Cardiac septum (tissue), 1 donor: ENCODE data around the gene PGA3. TPM values are rescaled to one million over a fixed set of nuclear protein-coding genes. Genes with fewer than 3 reads are reported as not detected.
"Not testable (repeated sequence)": the region's sequence is repeated elsewhere in the genome, so short reads cannot be mapped to it uniquely, and the experiment has no call there.

Source experiments
- DNase-seq: peaks from one replicate; pipeline ENCODE4 v3.0.0-alpha.2; 2020; ENCODE audit warnings: low spot score
- intact Hi-C: fragments of 100-400 bp; cut with DNase I; formaldehyde crosslinking; loops from one replicate; pipeline ENCODE4 v1.14.0; 2022
- long read RNA-seq: library from polyadenylated mRNA; unstranded; transcript quantifications from one replicate; pipeline ENCODE4 v2.0.0, GENCODE V29; 2021
- total RNA-seq: library from RNA; stranded (reverse); fragmentation: NEBNext Ultra II Directional; extraction: Animal tissue kit (Norgen Biotek cat#: 25700); gene quantifications from one replicate; pipeline ENCODE4 v1.2.1, GENCODE V29; 2021
- donor health status: DM: no; HTN: no; CAD: no.

The PGA3 gene
- total RNA-seq, result 0.24 TPM
- long read RNA-seq, result 0 reads

DNA sequence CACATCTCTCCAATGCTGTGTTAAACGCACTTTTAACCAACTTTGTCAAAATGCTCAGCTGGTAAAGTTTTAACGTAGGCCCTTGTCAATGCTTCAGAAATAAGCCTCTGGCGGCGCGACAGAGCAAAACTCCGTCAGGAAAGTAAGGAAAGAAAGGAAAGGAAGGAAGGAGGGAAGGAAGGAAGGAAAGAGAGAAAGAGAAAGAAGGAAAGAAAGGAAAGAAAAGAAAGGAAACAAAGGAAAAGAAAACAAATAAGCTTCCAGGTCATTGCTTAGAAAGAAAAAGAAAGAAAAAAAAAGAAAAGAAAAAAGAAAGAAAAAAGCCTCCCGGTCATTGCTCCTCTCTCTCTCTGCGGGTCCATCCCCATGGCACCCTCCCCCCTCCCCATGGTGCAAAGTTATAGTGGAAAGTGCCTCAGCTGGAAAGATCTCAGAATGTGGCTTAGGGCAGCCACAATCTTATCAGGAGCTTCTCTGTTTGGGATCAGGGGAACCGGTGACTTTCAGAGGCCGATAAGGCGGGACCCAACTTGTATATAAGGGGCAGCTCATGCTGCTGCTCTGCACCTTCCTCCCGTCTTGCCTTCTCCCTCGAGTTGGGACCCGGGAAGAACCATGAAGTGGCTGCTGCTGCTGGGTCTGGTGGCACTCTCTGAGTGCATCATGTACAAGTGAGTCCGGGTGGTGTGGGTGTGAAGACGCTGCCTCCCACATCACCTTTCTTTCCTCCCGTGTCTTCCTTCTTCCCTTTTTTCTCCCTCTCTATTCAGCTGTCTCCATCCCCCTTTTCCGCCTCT lies at the start of gene PGA3:
PGA3 (plus strand) TSS at position 566 of the 797 bp plus-strand sequence; CDS start at position 616, 50 bp downstream.
- intact Hi-C loops, DNase-seq: not testable (repeated sequence)

DNA sequence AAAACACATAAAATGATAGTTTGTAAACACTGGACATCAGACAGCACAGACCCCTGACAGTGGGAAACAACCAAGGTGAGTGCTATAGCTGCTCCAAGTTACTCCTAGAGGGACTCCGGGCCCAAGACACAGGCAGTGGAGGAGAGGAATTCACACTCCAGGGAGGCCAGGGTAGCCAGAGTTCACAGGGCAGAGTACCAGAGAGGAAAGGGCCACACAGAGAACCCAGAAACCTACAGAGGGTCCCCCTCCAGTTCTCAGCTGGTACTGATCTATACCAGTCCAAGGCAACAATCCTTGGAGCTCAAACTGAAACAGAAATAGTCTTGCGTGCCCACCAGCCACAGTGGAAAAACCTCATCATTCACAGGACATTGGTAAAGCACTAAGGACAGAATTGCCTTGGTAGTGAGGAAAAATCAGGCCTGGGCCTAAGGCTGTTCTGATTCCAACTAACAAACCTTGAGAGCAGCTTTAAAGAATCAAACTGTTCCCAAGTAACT lies 49.7 kb upstream of the PGA3 start:
- DNase-seq, result no peak
- intact Hi-C loops, result no loop called here

DNA sequence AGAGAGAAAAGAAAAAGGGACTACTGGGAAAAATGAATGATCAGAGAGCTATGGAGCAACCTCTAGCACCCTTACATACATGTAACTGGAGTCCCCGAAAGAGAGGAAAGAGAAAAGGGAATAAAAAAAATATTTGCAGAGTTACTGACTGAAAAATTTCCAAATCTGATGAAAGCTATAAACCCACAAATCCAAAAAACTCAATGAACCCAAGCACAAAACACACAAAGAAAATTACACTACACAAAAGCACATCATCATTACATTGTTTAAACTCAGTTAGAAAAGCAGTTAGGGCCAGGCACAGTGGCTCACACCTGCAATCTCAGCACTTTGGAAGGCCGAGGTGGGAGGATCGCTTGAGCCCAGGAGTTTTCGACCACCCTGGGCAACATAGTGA lies 48.8 kb upstream of the PGA3 start:
- intact Hi-C loops, result no loop called here
- DNase-seq, result no peak

DNA sequence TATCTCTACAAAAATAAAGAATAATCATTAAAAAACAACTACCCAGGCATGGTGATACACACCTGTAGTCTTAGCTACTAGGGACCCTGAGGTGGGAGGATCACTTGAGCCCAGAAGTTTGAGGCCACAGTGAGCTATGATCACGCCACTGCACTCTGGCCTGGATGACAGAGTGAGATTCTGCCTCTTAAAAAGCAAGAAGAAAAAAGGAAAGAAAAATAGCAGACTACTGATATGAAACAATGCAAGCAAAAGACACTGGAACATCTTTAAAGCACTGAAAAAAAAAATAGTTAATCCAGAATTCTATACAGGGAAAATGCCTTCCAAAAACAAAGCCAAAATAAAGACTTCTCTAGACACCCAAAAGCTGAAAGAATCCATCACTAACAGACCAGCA lies 48.0 kb upstream of the PGA3 start:
- intact Hi-C loops, result no loop called here

DNA sequence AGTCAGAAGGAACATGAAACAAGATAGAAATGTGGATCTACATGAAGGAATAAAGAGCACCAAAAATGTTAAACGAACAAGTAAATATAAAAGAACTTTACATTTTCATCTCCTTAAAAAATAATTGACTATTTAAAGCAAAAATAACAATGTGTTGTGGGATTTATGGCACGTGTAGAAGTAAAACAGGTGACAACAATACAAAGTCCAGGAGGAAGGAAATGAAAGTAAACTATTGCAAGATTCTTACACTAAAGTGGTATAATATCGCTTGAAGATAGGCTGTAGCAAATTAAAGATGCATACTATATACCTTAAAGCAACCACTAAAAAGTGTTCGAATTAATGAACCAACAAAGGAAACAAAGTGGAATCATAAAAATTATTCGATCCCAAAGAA lies 47.6 kb upstream of the PGA3 start:
- intact Hi-C loops, result no loop called here
- DNase-seq, result no peak

More for the DNA sequence above, 48.0 kb upstream of the PGA3 start:
- no peak for DNase-seq

DNA sequence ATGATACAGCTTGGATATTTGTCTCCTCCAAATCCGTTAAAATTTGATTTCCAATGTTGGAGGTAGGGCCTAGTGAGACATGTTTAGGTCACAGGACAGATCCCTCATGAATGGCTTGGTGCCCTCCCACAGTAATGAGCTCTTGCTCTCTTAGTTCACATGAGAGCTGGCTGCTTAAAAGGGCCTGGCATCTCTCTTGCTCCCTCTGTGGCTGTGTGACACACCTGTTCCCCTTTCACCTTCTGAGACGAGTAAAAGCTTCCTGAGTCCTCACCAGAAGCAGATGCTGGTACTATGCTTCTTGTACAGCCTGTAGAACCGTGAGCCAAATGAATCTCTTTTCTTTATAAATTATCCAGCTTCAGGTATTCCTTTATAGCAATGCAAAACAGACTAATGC lies 45.6 kb upstream of the PGA3 start:
- intact Hi-C loops, result no loop called here
- DNase-seq, result no peak

DNA sequence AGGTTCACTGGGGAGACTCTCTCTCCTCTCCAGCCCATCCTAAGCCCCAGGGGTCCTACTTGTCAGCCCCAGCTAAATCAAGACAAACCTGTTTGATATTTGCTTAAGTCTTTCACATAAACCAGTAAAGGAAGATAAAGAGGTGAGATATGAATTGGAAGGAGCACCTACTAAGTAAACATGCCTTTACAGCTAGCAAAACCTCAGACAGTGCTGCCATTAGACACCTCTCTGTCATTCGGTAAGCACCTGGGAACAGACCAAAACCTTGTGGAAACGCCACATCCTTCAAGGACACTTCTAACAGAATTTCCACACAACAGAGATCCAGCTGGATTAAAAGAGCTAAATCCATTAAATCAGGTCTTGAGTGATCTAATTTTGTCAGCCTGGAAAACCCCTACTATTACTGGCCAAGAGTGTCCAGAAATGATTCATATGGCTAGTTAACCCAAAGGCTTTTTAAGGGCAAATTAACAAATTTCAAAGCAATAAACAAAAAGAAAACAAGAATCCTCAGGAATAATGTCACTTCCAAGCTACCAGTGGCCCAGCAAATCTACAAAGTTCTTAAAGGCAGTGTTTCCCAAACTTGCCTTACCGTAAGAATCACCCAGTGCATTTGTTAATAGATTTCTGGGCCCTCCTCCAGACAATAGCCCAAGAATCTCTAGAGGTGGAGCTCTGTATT lies 44.5 kb upstream of the PGA3 start:
- DNase-seq, result no peak
- intact Hi-C loops, result no loop called here

DNA sequence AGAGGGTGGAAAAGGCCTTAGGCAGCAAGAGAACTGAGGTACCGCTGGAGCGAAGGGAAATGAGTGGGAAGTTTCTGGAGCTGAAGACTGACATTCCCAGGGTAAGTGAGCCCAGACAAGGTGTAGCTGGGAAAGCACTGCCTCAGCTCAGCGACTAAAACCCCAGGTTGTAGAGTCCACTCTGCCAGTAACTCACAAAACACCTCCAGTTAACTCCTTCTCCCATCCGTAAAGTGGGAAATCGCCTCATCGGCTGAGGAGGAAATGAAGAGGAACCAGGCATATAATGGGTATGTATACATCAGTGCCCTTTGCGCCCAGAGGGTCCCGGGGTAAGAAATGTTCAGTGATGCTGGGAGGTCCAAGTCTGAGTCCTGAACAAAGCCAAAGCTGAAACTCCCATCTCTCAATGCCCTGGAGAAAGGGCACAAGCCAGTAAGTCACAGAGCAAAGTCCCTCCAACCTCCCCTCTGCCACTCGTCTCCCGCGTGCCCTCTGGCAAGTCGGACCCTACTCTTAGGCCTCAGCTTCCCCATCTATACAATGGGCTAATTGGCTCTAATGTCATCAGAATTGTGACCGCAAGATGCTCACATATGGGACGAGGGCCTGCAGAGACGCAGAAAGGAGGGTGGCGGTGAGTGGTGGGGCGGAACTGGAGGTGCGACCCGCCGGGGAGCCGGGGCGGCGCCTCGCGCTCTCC lies 42.7 kb upstream of the PGA3 start:
- intact Hi-C loops, result loop anchor here (10.0 kb wide), 1 partner anchor 316 kb away; the partner anchor contains the start of gene CCDC86

DNA sequence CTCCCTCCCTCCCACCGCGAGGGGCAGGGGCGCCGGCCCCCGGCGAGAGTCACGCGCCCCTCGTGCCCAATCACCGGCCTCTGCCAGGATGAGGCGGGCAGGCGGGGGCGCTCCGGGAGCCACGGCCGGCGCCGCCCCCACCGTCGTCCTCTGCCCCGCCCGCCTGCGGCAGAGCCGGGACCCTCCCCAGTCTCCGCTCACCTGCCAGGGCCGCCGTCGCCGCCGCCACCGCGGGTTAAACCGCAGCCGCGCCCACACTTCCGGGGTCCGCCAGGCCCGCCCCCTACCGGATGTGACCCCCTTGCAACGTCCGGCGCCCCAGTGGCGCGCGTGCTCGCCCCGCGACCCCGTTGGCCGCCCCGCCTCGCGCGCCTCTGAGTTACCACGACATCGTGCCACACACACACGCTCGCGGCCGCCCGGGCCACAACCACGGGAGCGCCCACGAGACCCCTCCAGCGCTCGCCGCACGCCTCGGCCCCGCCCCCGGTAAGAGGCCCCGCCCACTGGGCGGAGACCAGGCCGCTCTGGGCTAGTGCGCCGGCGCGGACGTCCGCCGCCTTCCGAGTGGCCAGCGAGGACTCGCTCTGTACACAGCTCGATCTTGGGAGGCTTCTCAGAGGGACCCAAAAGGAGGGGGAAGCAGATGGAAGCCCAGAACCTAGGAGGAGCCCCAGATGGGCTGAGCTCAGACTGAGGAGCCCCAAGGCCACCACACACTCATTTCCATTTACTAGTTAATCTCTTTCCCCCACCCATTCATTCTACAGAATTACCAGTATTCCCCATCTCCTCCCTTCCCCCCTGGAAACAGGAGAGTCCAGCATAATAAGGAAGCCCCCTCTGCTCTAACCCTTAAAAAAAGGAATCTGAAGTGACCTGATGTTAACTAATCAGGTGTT lies 41.9 kb upstream of the PGA3 start, which contains the start of gene VPS37C:
VPS37C (minus strand) TSS at position 237 of the 902 bp plus-strand sequence. CDS start 22,597 bp downstream, outside the sequence.
- DNase-seq, result peak; percentile 96
- intact Hi-C loops, result loop anchor here (10.0 kb wide), 1 partner anchor 317 kb away; the partner anchor contains the start of gene CCDC86

More for the DNA sequence above, 42.7 kb upstream of the PGA3 start:
- no peak for DNase-seq

DNA sequence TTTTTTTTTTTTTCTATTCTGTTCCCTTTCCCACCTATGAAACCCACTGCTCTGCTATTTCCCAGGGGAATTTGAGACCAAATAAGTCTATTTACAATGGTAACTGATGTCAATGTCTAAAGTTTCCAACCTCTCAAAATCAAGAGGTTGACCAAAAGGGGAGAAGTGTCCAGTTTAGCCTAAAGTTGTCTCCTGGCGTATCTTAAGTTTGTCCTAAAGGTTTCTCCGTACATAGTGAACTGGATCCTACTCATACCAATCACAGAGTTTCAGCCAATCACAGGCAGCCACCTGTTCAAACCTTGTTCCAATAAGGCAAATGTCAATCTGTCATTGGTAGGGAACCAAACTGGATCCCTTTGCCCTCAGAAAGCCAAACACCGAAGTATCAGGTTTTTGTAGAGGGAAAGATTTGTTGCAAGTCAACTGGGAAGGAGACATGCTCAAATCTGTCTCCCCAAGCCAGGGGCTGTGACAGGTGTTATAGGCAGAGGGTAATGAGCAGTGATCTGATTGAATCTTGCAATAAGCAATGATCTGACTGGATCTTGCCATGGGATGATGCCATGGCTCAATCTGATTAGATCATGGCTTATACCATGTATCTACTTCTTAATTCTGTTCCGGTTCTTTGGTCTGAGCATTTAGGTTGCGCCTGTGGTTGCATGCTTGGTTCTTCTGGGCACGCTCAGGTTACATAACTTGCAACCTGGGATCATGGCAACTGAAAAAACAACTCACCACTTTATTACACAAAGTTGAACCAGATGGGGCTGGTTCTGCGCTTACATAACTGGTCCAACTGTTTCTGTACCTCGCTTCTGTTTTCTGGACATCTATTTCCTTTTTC lies 41.0 kb upstream of the PGA3 start:
- DNase-seq, result no peak
- intact Hi-C loops, result loop anchor here (10.0 kb wide), 1 partner anchor 318 kb away; the partner anchor contains the start of gene CCDC86

DNA sequence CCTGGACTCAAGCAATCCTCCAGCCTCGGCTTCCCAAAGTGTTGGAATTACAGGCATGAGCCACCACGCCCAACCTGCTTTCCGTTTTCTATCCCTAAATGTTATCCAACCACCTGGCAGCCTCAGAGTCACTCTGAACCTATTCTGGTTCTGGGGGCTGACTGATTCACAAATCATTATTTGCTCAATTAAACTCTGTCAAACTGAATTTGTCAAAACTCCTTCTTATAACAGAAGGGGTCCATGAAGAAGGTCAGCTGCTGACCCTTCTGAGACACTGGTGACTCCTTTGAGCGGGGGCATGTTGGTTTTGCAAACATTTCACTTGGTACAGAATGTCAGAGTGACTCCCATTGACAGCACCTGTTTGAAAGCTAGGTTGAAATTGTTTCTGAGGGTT lies 40.3 kb upstream of the PGA3 start:
- intact Hi-C loops, result loop anchor here (10.0 kb wide), 1 partner anchor 318 kb away; the partner anchor contains the start of gene CCDC86
- DNase-seq, result no peak

DNA sequence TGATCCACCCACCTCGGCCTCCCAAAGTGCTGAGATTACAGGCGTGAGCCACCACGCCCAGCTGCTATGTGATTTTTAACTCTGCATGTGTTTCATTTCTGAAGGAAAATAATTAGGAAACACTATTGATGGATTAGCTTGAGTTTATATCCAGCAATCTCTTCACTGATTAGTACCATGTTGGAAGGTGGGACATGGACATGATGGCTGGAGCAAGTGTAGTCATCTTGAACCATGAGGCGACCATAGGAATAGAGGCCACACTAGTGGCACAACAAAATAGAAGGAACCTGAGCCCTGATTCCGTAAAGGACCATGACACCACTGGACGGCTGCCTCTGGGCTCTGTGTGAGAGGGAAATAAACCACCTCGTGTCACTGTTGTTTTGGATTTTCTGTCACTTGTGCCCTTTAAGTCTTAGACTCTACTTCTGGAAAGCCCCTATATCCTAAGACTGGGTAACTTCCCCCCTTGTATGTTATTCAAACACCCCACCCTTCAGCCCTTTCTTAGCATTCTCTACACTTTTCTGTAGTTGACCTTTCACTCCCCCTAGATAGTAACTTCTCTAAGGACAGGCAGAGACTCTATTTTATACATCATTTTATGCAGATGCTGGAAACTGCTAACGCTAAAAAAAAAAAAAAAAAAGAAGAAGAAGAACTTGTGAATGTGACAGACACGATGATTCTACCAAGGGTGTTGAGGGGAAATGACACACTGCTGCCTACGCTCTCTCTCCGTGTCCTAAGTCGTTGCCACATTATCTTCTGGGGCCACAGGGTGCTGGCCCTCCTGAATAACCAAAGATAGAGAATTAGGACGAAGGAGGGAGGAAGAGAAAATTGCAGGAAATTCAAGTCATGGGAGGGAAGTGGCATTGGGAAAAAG lies 39.4 kb upstream of the PGA3 start:
- intact Hi-C loops, result loop anchor here (10.0 kb wide), 1 partner anchor 319 kb away; the partner anchor contains the start of gene CCDC86
- no peak for DNase-seq

DNA sequence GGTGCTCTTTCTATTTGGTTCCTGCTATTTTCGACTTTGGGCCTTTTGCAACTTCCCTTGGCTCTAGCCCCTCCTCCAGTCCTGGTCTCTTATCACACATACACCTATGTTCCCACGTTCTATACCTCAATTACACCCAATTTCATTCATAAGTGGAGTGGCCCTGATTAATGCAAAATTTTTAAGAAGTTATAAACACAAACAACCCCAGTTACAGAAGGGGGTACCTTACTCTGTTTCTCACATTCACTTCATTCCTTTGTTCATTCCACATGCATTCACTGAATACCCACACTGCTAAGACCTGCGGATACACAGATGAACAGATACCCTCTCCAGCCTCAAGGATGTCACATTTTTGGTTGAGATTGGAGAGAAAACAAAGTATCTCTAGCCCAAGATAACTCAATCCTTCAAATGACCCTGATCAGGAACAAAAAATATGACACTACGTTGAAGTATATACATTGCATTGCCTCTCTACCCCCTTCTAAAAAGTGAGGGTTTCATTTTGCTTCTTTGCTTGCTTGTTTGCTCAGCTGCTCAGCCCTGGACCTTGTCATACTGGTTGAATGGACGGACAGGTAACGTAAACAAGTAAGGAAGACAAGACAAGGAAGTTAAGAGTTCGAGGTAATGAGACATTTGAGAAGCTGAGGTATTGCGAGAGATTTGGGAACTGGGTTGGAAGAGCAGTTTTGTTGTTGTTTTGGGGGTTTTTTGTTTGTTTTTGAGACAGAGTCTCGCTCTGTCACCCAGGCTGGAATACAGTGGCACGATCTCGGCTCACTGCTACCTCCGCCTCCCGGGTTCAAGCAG lies 38.5 kb upstream of the PGA3 start:
- intact Hi-C loops, result loop anchor here (10.0 kb wide), 1 partner anchor 320 kb away; the partner anchor contains the start of gene CCDC86
- no peak for DNase-seq

DNA sequence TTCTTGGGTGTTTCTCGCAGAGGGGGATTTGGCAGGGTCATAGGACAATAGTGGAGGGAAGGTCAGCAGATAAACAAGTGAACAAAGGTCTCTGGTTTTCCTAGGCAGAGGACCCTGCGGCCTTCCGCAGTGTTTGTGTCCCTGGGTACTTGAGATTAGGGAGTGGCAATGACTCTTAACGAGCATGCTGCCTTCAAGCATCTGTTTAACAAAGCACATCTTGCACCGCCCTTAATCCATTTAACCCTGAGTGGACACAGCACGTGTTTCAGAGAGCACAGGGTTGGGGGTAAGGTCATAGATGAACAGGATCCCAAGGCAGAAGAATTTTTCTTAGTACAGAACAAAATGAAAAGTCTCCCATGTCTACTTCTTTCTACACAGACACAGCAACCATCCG lies 37.5 kb upstream of the PGA3 start:
- intact Hi-C loops, result loop anchor here (10.0 kb wide), 1 partner anchor 321 kb away; the partner anchor contains the start of gene CCDC86
- not testable (repeated sequence) for DNase-seq

DNA sequence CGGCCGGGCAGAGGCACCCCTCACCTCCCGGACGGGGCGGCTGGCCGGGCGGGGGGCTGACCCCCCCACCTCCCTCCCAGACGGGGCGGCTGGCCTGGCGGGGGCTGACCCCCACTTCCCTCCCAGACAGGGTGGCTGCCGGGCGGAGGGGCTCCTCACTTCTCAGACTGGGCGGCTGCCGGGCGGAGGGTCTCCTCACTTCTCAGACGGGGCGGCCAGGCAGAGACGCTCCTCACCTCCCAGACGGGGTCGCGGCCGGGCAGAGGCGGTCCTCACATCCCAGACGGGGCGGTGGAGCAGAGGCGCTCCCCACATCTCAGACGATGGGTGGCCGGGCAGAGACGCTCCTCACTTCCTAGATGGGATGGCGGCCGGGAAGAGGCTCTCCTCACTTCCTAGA lies 37.0 kb upstream of the PGA3 start:
- not testable (repeated sequence) for DNase-seq
- intact Hi-C loops, result loop anchor here (10.0 kb wide), 1 partner anchor 322 kb away; the partner anchor contains the start of gene CCDC86
